Endothelial cell of umbilical vein (primary cell): ENCODE results near the gene NRCAM. TPM values are rescaled to one million over a fixed set of nuclear protein-coding genes. Genes with fewer than 3 reads are reported as not detected.
A peak's percentile ranks its signal among the peaks of the same experiment; 100 is the strongest.

ENCODE experiments used
- BruUV-seq: library from RNA; stranded (reverse); fragments of 400-500 nt; replicated peaks from 2 replicates; lab custom pipeline; 2021; lab: Mats Ljungman, UMichigan
- CTCF ChIA-PET: fragments of 300-600, 350-600 bp; sonication (Branson Sonifier 250); formaldehyde crosslinking; loops from one replicate; lab custom pipeline; 2021; ENCODE audit warnings: antibody characterized with exemption, inconsistent platforms; lab: Charles Lee
- POLR2A ChIA-PET: fragments of 300-600, 350-600 bp; sonication (Branson Sonifier 250); formaldehyde crosslinking; loops from one replicate; lab custom pipeline; 2021; ENCODE audit warnings: antibody characterized with exemption, inconsistent platforms; lab: Charles Lee
- DNase-seq: peaks from one replicate; pipeline ENCODE4 v3.0.0-alpha.2; 2011; ENCODE audit warnings: low read depth, low spot score
- FAIRE-seq: peaks from 2 replicates; lab custom pipeline; 2011; peaks lifted over from hg19 to GRCh38; lab: Jason Lieb, UNC
- H2AFZ ChIP-seq: 2 replicates; pipeline ENCODE4 v1.6.0; 2012; ENCODE audit warnings: low read depth, low read length, control low read depth, inconsistent platforms
- H3K27ac ChIP-seq: 2 replicates; pipeline ENCODE4 v1.5.1; 2011; ENCODE audit warnings: low read depth, mild to moderate bottlenecking, control low read depth, low read length, moderate library complexity; ENCODE audit not compliant: insufficient read depth
- H3K27me3 ChIP-seq, 2 experiments: 2 replicates each; pipeline versions ENCODE4 v1.6.0 to v1.6.1; 2011; ENCODE audit warnings: low read length in 2 of 2, mixed read lengths in 1 of 2; ENCODE audit not compliant: control insufficient read depth in 2 of 2, insufficient read depth in 2 of 2
- H3K36me3 ChIP-seq, 2 experiments: 2 replicates in 1 of 2; 3 replicates in 1 of 2; pipeline ENCODE4 v1.5.1; 2011; ENCODE audit warnings: low read length in 2 of 2, mild to moderate bottlenecking in 1 of 2, moderate library complexity in 1 of 2; ENCODE audit not compliant: control insufficient read depth in 2 of 2, insufficient read depth in 2 of 2; ENCODE audit errors: extremely low read depth in 1 of 2
- H3K4me1 ChIP-seq: 3 replicates; pipeline ENCODE4 v1.5.1; 2011; ENCODE audit warnings: mild to moderate bottlenecking, low read length; ENCODE audit not compliant: control insufficient read depth, insufficient read depth; ENCODE audit errors: extremely low read depth
- H3K4me2 ChIP-seq: 2 replicates; pipeline ENCODE4 v1.6.1; 2011; ENCODE audit warnings: low read length, control low read depth, mixed read lengths; ENCODE audit not compliant: insufficient read depth
- H3K4me3 ChIP-seq, 3 experiments: fragments of 200-600 bp in 1 of 3; sonication (generic), shearing (Covaris generic) in 1 of 3; replicated peaks in 1 of 3; 2 replicates each; pipeline ENCODE4 v1.5.1; 2011 to 2016; ENCODE audit warnings: control low read depth in 3 of 3, low read length in 3 of 3, mild to moderate bottlenecking in 2 of 3, inconsistent platforms in 1 of 3, low read depth in 1 of 3, moderate library complexity in 1 of 3; ENCODE audit not compliant: insufficient read depth in 1 of 3
- H3K79me2 ChIP-seq: 2 replicates; pipeline ENCODE4 v1.6.0; 2012; ENCODE audit warnings: low read length, inconsistent platforms; ENCODE audit not compliant: control insufficient read depth, insufficient read depth
- H3K9ac ChIP-seq: replicated peaks from 2 replicates; pipeline ENCODE3; 2011; ENCODE audit warnings: low read length, control low read depth; ENCODE audit not compliant: insufficient read depth; ENCODE audit errors: extremely low read depth
- H3K9me1 ChIP-seq: replicated peaks from 3 replicates; pipeline ENCODE4 v1.6.0; 2011; ENCODE audit warnings: mild to moderate bottlenecking, low read length; ENCODE audit not compliant: control insufficient read depth, insufficient read depth; ENCODE audit errors: extremely low read depth
- H3K9me3 ChIP-seq: replicated peaks from 2 replicates; pipeline ENCODE4 v1.5.1; 2012; ENCODE audit warnings: low read length, inconsistent platforms; ENCODE audit not compliant: control insufficient read depth, insufficient read depth
- H4K20me1 ChIP-seq: replicated peaks from 2 replicates; pipeline ENCODE3; 2011; ENCODE audit warnings: mild to moderate bottlenecking, low read length; ENCODE audit not compliant: control insufficient read depth, insufficient read depth; ENCODE audit errors: extremely low read depth
- EZH2 ChIP-seq: IDR thresholded peaks from 2 replicates; pipeline ENCODE4 v1.6.1; 2012; ENCODE audit warnings: borderline replicate concordance, low read depth, mild to moderate bottlenecking, moderate library complexity, low read length, inconsistent platforms; ENCODE audit not compliant: severe bottlenecking
- FOS ChIP-seq: IDR thresholded peaks from 2 replicates; pipeline ENCODE4 v1.6.1; 2011; ENCODE audit warnings: mild to moderate bottlenecking, low read length, moderate library complexity, borderline replicate concordance; ENCODE audit not compliant: insufficient read depth
- GATA2 ChIP-seq: IDR thresholded peaks from 2 replicates; pipeline ENCODE4 v1.7.0; 2011; ENCODE audit warnings: low read depth, mild to moderate bottlenecking, moderate library complexity, mixed read lengths, low read length; ENCODE audit not compliant: insufficient read length, insufficient read depth
- JUN ChIP-seq: IDR thresholded peaks from 2 replicates; pipeline ENCODE4 v1.6.1; 2011; ENCODE audit warnings: borderline replicate concordance, low read depth; ENCODE audit not compliant: insufficient read length, insufficient read depth
- MYC ChIP-seq: IDR thresholded peaks from one replicate; pipeline ENCODE4 v1.6.1; 2011; ENCODE audit warnings: mild to moderate bottlenecking, low read depth, low read length
- POLR2A ChIP-seq: IDR thresholded peaks from 2 replicates; pipeline ENCODE4 v1.6.1; 2012; ENCODE audit warnings: low read depth, mild to moderate bottlenecking, control low read depth, low read length
- POLR2AphosphoS5 ChIP-seq: IDR thresholded peaks from 2 replicates; pipeline ENCODE4 v1.6.1; 2012; ENCODE audit warnings: low read depth, mild to moderate bottlenecking, control low read depth, low read length, moderate library complexity; ENCODE audit not compliant: insufficient read depth
- dilution Hi-C: fragments of 300-500 bp; cut with MboI; formaldehyde crosslinking; loops from one replicate; pipeline ENCODE4 v1.15.0; 2019; ENCODE audit warnings: low sequenced_read_pairs; ENCODE audit not compliant: extremely low pct_ligation_motif_present
- intact Hi-C: fragments of 100-400 bp; cut with micrococcal nuclease; formaldehyde crosslinking; loops from one replicate; pipeline ENCODE4 v1.10.0; 2022
- polyA plus RNA-seq, 4 experiments: library from polyadenylated mRNA; depleted of rRNA in 3 of 4; stranded (reverse) in 3 of 4; unstranded in 1 of 4; fragments of >200 nt; gene quantifications; 2 replicates each; pipeline versions ENCODE4 v1.2.1 to v1.2.3, GENCODE V29; 2011 to 2012; ENCODE audit warnings: missing spikeins in 1 of 4
- total RNA-seq: library from RNA; stranded (reverse); gene quantifications from 2 replicates; pipeline ENCODE4 v1.2.3, GENCODE V29; 2021
- TF ChIP-seq, protein P1 (sequence below), 2 donors: IDR thresholded peaks; 1 replicate in 1 of 2; 2 replicates in 1 of 2; pipeline ENCODE4 v1.5.1; 2011; ENCODE audit warnings: low read length in 2 of 2, mild to moderate bottlenecking in 2 of 2, moderate library complexity in 2 of 2, control low read depth in 1 of 2, inconsistent platforms in 1 of 2, low read depth in 1 of 2; ENCODE audit not compliant: insufficient read depth in 1 of 2; ENCODE audit errors: extremely low read depth in 1 of 2
- TF ChIP-seq, protein P2 (sequence below): IDR thresholded peaks from 2 replicates; pipeline ENCODE4 v1.6.1; 2011; ENCODE audit not compliant: insufficient read depth, insufficient read length

The NRCAM gene
- total and polyA plus RNA-seq, 2 donors (not counting 3 experiments of a cell fraction or from before 2014, with no cell fraction given): 26.0 to 47.6 TPM

DNA sequence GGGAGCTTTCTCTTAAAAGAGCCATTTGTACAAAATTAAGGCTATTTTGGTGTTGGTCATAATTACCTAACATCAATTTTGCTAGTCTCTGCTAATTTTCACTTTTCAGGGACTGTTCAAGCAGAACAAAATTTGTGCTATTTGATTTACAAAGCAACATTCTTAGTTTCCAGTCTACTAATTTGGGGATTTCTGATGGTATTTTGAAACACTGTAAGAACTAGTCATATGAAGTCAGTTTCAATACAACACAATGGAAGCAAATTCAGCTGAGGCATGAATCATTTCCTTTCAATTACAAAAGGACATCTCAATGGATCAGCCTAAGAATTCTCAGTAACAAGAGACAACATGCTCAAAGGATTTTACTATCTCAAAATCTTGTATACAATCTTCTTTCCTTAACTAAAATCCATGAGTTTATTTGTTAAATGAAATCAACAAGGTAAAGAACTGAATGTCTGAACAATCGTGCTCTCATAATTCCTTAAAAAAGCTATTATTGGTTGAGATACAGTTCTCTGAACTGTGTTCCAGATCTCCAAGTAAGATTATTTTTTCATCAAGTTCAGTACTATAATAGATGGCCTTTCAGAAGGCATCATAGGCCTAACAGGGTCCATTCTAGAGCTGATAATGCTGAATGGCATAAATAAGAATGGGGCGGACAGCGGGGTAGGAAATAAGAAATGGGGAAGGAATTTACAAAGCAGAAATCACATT is 144.6 kb downstream of the NRCAM start:
- no peaks in the 10 kb centered on the region for H4K20me1 ChIP-seq
- no peaks in the 10 kb centered on the region for H3K9me3 ChIP-seq
- no peak overlapping the region for H3K4me3 ChIP-seq
- H3K9me1 ChIP-seq: no peaks in the 10 kb centered on the region
- dilution Hi-C loops (no loop called here), intact Hi-C loops (loop anchor here (1.0 to 2.0 kb wide), 3 partner anchors 17 to 143 kb away; no protein-coding TSS in a partner anchor)
- peaks cover 60% of the 10 kb centered on the region for H3K4me1 ChIP-seq
- peaks cover 41% of the 10 kb centered on the region for H3K79me2 ChIP-seq
- DNase-seq (peak; percentile 89), FAIRE-seq (peak; percentile 83)
- TF ChIP-seq GATA2 (peak; percentile 52), POLR2A (peak; percentile 7), JUN (peak; percentile 95), EZH2 (no peak), MYC (no peak), FOS (peak; percentile 81), POLR2AphosphoS5 (peak; percentile 38)
- TF ChIP-seq, protein P1, sequence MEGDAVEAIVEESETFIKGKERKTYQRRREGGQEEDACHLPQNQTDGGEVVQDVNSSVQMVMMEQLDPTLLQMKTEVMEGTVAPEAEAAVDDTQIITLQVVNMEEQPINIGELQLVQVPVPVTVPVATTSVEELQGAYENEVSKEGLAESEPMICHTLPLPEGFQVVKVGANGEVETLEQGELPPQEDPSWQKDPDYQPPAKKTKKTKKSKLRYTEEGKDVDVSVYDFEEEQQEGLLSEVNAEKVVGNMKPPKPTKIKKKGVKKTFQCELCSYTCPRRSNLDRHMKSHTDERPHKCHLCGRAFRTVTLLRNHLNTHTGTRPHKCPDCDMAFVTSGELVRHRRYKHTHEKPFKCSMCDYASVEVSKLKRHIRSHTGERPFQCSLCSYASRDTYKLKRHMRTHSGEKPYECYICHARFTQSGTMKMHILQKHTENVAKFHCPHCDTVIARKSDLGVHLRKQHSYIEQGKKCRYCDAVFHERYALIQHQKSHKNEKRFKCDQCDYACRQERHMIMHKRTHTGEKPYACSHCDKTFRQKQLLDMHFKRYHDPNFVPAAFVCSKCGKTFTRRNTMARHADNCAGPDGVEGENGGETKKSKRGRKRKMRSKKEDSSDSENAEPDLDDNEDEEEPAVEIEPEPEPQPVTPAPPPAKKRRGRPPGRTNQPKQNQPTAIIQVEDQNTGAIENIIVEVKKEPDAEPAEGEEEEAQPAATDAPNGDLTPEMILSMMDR (IDR thresholded peaks at IDR 0.05; ENCODE audit: extremely low read depth in 1 of 2, insufficient read depth in 1 of 2, low read depth in 1 of 2, low read length in 2 of 2): no peak
- TF ChIP-seq, protein P2, sequence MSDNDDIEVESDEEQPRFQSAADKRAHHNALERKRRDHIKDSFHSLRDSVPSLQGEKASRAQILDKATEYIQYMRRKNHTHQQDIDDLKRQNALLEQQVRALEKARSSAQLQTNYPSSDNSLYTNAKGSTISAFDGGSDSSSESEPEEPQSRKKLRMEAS: no peak
- H3K27ac ChIP-seq: peak overlapping the region; percentile 95
- ChIA-PET CTCF (interaction anchor here (1.3 kb wide), 1 partner anchor 10 kb away, joined by 3 read pairs; no protein-coding TSS in a partner anchor), POLR2A (interaction anchor here (1.0 to 1.1 kb wide), 2 partner anchors 14 to 143 kb away, joined by 3 read pairs; no protein-coding TSS in a partner anchor)
- H2AFZ ChIP-seq: no peak overlapping the region
- TSS peak; percentile 60 for BruUV-seq
- peak overlapping the region; percentile 86 for H3K4me2 ChIP-seq
- no peaks in the 10 kb centered on the region for H3K27me3 ChIP-seq
- H3K36me3 ChIP-seq: no peaks in the 10 kb centered on the region
- H3K9ac ChIP-seq: peak overlapping the region; percentile 88
